ENCODE results near the gene TPPP2.
"Not testable (repeated sequence)": the region's sequence is repeated elsewhere in the genome, so short reads cannot be mapped to it uniquely, and the experiment has no call there.

Gene TPPP2

DNA sequence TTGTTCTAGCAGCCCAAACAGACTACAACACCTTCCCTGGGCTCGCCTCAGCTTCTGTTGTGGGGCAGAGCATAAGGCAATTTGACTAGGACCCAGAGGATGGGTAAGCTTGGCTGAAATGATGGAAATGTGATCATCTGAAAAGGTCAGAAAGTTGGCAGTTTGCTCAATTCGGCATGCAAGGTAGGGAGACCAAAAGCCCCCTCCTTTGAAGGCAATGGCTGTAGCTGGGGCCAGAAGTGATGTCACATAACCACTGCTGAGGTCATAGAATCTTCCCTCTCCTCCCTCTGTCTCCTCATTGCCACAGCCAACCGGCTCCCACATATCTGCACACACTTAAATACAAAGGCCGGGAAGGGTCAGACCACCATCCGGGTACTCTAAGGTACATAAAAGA is at the start of gene TPPP2:
Gene TPPP2 (plus strand): TSS at position 301 of the 400 bp plus-strand sequence. CDS start 365 bp downstream, outside the sequence.
- no peak for DNase-seq

DNA sequence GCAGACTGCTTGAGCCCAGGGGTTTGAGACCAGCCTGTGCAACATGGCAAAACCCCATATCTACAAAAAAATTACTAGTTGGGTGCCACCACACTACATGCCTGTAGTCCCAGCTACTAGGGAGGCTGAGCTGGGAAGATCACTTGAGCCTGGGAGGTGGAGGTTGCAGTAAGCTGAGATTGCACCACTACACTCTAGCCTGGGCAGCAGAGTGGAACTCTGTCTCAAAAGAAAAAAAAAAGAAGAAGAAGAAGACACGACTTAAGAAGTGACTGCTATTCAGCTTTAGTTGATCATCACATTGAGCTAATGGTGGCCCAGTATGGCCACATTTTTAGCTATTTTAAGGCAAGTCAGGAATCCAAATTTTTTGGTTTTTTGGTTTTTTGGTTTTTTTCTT is 49.1 kb upstream of the TPPP2 start:
- no peak for DNase-seq

DNA sequence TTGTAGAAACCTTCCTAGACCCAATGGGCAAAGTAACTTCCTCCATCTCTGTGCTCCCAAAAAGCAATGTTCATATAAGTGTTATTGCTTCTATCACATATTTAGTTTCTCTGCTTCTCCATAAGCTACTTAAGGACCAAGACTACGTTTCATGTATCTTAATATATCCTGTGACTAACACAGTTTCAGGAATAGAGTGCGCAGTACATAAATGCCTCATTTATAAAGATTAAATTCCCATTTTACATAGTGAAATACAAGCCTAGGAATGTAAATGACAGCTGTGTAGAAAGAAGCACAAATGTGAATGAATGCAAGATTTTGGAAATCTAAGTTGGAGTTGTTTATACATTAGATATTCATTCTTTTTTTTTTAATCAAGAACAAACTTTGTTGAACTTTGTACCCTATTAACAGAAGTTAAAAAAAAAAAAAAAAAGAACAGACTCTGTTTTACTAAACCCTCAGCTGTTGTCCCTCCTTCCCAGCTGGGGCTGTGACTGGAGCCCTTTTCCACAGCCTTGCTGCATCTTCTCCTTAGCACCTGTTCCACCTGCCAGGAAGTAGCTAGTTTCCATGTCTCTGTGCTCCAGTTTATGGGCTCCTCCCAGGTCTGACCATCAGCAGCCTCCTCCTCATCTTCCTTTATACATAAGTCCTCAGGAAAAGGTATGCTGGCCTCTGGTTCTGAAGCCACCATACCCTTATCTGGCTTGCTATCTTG is 47.2 kb upstream of the TPPP2 start:
- DNase-seq, result no peak

DNA sequence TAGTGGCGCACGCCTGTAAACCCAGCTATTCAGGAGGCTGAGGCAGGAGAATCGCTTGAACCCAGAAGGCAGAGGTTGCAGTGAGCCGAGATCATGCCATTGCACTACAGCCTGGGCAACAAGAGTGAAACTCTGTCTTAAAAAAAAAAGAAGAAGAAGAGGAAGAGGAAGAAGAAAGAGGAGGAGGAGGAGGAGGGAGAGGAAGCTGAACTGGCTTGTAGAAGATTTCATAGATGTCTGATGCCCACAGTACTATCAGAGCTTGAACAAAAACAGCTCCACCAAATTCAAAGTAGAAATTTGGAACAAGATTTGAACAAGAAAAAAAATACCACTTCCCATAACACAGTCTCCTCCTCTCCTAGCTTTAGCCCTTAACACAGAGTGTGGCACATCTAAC is 44.4 kb upstream of the TPPP2 start:
- not testable (repeated sequence) for DNase-seq

DNA sequence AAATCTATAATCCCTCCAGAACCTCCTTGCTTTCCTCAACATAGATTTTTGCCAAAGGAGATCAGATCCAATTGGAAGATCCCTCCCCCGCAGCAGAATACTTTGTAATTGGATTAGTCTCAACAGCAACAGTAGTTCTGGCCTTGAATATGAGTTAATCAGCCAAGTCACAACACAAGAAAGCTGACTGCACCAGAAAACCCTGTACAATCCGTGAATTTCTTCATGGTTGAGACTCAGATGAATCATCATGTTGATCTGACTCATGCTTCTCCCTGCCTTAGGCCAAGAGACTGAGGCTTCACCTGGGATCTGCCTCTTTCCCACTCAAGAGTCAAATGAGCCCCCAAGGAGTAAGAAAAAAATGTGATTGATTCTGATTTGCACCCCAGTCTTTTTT is 43.2 kb upstream of the TPPP2 start:
- DNase-seq, result no peak

DNA sequence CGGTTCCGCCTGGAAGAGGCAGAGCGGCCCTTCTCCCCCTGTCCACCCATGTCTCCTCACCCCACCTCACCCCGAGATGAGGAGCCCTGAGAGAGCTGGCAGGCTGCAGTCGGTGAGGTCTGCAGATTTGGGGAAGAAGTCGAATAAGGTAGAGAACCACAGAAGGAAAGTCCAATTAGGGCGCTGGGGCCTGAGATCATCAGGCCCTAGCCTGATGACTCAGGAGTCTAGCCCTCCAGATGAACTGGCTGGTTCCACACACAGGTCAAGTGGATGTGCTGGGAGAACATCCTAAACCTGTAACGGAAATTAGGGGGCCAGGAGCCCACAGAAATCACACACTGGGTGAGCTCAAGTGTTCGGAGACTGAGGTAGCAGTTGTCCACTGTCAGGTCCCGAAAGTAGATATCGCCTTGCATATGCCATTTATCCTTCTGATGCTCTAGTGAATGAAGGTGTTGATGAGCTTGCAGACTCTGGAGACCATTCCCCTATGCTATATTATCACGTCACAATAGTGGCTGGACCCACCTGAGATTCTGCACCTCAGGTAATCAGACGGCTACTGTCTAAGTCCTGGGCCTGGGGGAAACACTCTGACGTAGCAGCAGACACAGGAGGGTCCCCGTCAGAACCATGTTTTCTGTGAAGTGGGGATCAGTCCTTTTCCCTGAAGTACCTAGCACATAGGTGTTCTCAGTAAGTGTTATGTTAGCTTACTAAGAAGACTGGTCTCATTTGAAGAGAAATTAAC is 41.1 kb upstream of the TPPP2 start:
- DNase-seq, result no peak

DNA sequence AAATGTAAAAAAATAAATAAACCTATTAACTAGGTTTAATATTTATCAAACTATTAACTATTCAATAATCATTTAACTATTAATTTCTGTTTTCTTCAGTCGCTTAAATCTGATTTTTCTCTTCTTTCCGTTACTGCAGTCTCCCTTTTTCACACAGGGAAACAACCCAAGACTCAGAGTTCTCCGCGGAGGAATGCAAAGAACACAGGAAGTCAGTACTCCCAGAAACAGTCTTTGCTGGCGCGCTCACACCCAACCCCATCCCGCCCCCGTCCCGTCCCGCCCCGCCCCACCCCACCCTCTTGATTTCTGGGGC is 40.6 kb upstream of the TPPP2 start:
- DNase-seq, result no peak

DNA sequence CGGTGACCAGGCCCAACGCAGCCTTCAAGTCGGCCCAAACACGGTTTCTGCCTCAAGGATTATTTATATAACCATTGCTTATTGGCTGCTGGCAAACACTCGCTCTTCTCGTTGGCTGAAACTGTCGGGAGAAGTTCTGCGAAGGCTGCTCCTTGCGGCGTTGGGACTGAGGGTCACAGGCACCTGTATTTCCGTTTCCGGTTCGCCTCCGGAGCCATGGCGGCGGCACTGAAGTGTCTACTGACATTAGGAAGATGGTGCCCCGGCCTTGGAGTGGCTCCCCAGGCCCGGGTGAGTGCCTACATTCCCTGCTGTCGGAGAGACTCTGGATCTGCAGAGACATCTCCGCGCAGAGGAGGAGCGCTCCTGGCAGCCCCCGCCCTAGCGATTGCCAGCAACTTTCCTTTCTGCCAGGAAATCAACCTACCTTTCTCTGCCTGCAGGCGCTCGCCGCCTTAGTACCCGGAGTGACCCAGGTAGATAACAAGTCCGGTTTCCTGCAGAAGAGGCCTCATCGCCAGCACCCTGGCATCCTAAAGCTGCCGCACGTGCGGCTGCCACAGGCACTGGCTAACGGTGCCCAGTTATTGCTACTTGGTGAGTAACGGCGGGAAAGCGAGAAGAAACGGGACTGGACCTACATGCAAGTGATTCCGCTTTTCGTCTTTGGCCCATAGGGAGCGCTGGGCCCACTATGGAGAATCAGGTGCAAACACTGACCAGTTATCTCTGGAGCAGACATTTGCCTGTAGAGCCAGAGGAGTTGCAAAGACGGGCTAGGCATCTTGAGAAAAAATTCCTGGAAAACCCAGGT is 40.0 kb upstream of the TPPP2 start, which contains the start of gene METTL17:
Gene METTL17 (plus strand): TSS at position 194 of the 814 bp plus-strand sequence. CDS start 23 bp downstream, at position 217.
- DNase-seq, result peak; percentile 90

DNA sequence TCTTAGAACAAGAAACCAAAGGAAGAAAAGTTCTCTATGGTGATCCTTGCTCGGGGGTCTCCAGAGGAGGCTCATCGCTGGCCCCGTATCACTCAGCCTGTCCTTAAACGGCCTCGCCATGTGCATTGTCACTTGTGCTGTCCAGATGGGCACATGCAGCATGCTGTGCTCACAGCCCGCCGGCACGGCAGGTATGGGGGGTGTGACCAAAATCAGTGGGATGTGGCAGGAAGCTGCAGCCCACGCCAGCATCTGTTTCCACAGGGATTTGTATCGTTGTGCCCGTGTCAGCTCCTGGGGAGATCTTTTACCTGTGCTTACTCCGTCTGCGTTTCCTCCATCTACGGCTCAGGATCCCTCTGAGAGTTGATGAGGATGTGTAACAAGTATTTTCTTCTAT is 33.5 kb upstream of the TPPP2 start:
- DNase-seq, result no peak

DNA sequence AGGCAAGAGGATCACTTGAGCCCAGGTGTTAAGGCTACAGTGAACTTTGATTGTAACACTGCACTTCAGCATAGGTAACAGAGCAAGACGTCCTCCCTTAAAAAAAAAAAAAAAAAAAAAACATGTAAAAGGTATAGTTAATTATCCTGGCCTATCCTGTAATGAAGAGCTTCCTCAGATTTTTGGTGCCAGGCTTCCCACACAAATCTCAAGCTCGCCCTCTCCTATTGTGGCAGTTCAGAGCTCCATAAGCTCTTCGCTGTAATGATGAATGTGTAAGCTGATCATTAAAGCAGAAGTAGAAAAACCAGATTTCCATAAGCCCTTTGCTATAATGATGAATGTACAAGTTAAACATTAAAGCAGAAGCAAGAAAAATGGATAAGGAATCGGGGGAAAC is 32.9 kb upstream of the TPPP2 start:
- no peak for DNase-seq

DNA sequence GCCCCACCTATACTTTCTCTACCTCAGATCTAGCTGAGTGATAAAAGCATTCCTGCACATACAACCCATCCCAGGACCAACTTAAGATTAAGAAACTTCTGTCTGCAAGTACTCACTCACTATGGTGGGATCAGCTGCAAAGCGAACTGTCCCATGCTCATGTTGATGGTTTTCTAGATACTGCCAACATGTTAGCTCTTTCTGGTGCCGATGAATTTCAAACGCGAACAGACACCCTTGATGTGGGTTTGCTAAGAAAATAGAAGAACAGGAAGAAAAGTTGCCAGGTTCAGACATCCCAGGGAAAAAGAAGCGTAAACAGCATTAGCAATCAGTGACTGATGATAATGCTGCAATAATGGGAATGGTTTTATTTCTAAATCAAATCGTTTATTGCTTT is 32.5 kb upstream of the TPPP2 start:
- DNase-seq, result no peak

DNA sequence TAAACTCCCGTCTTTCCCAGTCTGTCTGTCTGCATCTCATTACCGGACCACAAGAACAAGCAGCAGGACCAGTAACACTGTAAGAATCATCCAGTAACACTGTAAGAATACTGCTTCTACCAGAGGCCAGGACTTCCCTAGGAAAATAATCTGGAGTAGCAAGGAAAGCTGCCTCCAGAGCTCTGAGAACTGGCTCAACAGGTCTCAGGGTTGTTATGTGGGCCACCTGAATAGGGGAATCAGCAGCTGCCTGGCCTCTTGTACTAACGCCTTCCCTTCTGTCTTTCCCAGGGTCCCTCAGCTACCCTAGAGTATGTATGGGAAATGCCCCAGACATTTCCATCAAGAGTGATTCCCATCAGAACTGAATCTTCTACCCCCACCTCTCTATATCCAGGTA is 31.9 kb upstream of the TPPP2 start:
- DNase-seq, result no peak

DNA sequence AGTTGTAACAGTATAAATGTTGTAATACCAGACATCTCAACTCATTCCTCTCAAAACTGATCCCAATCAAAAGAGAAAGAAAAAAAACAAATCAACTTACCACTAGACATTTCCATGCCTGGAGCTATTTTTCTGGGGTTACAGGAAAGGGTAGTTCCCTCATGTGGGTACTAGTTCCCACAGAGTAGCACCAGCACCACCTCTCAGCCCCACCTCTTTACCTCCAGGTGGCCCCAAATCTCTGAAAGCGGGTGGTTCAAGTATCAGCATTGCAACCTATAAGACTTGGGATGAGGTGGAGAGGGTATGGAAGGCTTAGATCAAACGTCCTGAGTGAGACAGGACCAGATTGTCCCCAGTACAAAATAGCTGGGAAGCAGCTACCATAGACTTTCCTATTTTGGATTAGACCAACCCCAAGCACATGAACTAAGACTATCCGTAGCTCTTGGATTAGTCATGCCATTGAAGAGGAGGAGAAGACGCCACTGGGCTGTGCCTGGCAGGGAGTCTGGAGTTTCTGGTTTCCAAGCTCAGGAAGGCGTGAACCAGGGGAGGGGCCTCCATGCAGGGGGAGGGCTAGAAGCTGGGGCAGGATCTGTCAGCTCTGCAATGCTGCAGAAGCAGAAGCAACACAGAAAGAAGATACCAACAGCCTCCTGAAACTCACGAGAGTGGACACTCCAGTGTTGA is 31.2 kb upstream of the TPPP2 start, which contains the start of gene SLC39A2:
Gene SLC39A2 (plus strand): TSS at position 620 of the 693 bp plus-strand sequence. CDS start 154 bp downstream, outside the sequence.
- no peak for DNase-seq

DNA sequence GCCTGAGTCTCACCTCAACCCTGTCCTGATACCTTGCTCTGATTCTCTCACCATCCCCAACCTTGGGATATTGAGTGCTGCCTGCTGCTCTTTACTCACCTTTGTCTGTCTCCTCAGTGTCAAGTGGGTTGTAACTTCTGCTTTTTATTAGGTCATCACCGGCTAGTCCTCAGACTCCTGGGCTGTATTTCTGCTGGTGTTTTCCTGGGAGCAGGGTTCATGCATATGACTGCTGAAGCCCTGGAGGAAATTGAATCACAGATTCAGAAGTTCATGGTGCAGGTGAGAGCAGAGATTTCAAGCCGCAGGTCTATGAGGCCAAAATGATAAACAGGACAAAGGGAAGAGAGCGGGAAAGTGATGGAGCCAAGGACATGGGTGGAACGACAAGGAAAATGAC is 30.4 kb upstream of the TPPP2 start:
- no peak for DNase-seq

DNA sequence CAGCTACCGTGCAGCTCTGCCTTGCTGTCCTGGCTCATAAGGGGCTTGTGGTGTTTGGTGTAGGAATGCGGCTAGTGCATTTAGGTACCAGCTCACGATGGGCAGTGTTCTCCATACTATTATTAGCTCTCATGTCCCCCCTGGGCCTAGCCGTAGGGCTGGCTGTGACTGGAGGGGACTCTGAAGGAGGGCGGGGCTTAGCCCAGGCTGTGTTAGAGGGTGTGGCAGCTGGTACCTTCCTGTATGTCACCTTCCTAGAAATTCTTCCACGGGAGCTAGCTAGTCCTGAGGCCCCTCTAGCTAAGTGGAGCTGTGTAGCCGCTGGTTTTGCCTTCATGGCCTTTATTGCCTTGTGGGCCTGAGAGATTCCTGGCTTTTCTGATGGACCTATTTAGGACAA is 28.8 kb upstream of the TPPP2 start:
- DNase-seq, result no peak

DNA sequence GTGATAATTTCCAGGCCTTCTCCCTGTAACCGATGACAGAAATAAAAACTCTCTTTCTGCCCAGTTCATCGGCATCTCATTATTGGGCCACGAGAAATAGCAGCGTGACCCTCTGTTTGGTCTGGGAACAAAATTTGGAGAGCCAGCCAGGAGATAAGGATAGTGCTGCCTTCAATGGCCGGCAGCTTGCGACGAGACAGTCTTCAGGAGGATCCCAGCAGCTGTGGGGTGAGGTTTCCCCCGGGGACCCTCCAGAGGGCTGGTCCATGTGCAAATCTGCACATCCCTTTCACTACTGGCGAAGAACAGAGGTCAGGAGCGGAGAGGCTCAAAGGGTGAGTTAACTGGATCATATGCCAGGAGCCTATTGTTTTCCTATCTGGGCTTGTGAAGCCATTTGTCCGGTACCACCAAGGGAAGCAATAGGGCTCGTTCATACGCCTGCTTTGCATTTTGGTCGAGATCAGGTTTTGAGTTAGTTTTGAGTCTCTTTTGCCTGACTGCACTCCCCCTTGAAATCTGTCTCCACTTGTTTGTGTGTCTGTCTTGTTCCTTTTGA is 26.1 kb upstream of the TPPP2 start:
- no peak for DNase-seq

DNA sequence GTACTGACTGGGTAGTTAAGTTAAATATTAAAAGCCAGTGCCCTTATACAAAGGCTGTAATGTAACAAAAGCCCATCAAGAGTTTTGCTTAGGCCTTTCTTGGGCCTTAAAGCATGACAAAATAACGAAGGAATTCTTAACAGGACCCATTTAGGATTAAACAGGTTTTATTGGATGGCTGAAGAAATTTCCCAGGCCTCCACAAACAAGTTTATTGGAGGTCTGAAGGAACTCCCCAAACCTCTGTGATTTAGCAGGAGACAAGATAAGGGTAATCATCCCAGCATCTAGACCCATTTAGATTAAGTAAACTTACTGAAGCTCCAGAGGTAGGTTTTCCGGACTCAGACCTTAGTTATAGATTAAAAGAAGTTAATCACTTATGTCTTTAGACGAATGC is 20.3 kb upstream of the TPPP2 start:
- DNase-seq, result not testable (repeated sequence)

DNA sequence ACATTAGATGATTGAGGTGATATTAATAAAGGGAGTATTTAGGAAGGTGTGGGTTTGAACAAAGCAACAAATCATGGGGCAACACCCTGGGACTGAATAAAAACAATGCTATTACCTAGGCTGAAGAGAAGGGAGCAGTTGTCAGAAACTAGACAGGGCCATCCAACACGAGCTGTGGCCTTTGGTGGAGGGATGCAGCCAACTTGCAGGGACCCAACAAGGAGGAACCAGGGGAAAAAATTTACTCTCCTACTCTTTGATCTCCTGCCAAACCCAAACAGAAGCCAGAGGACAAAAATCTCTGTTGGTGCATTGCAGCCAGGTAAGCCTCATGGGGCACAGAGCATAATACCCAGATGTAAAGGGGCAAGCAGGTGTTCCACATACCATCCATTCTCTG is 18.9 kb upstream of the TPPP2 start:
- DNase-seq, result no peak

DNA sequence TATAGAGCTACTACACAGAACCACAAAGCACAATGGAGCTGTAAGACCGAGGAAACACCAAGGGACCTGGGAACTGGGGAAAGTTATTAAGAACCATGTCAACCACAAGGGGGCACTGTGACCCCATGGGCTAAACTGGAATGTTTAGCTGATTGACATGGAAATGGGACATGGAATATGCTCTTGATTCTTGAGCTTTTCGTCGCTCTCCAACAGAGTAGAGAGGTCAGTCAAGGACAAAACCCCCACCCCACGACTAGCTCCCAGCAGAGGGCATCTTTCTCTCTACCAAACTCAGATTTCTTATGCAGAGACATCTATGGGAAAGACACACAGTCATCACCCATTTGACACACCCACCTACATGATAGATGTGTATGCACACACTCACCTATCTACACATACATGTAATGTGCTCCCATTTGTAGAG is 15.2 kb upstream of the TPPP2 start:
- DNase-seq, result peak; percentile 76

DNA sequence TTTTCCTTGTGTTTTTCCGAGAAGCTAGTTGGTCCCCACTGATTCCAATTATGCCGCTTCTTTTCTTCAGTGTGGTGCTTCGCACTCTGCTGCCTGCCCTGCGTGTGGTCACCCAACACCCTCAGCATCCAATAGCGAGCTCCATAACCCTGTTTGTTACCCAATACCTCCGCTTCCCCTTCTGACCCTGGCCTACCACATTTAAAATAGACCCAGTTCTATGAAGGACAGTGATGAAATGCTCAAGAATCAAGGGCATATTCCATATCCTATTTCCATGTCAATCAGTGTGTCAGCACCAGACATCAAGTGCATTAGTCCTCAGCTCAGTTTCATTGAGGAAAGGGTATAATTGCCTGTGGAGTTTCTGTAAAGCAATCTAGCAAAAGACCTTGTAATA is 14.7 kb upstream of the TPPP2 start:
- DNase-seq, result no peak

DNA sequence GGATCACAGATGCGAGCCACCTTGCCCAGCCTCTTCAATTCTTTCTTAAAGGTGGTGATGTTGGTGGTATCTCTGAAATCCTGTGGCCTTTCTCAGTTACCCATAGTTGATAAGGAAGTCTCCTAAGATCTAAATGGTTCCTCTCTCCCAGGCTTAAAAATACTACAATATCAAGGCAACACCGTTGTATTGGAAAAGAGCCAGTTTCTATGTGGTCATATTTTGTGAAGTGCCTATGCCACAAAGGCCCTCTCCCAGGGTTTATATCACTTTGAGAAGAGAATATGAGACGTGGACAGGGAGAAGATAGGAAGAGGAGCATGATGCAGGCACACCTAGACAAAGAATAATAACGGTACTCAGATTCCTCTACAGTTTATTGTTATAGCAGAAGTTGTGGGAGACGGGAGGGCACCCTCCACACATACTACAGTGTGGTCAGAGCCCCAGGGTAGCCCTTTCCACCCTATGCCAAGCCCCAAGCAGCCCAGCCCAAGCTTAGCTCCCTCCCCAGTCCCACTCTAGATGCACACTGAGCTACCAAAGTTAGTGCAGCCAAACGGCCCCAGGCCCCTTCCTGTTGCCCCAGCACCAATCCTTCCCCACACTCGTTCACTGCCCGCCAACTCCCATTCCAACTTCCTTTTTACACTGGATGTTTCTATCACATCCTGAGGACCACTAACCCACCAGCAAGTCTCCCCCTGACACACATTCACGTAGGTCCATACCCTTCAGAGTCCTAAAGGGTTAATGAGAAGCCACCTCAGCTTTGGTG is 13.4 kb upstream of the TPPP2 start:
- no peak for DNase-seq

Measured in COR-L47 (cell line).